GM10266 (cell line): ENCODE data around the gene ATG7.
"Not testable (repeated sequence)": the region's sequence is repeated elsewhere in the genome, so short reads cannot be mapped to it uniquely, and the experiment has no call there.

Source experiments
- DNase-seq: peaks from one replicate; pipeline ENCODE4 v3.0.0; 2012; ENCODE audit errors: extremely low spot score
- CTCF ChIP-seq: IDR thresholded peaks from 2 replicates; pipeline ENCODE4 v1.5.1; 2012; ENCODE audit warnings: mild to moderate bottlenecking, low read depth; ENCODE audit not compliant: control insufficient read depth, insufficient read depth; ENCODE audit errors: missing control alignments

ATG7 gene

GRCh38 chr3:11335056-11335608 lies 62.9 kb downstream of the ATG7 start:
- DNase-seq: peak; percentile 43
- peak; percentile 66 for TF ChIP-seq CTCF

- DNase-seq: no peak
- TF ChIP-seq CTCF: no peak
These were observed 67.3 kb downstream of the ATG7 start for GRCh38 chr3:11339541-11339940.

GRCh38 chr3:11346416-11346815 lies 74.2 kb downstream of the ATG7 start:
- DNase-seq: no peak
- no peak for TF ChIP-seq CTCF

GRCh38 chr3:11348877-11349276 lies 76.7 kb downstream of the ATG7 start:
- not testable (repeated sequence) for DNase-seq

- no peak for TF ChIP-seq CTCF
- no peak for DNase-seq
These were observed 77.2 kb downstream of the ATG7 start for GRCh38 chr3:11349446-11349845.

GRCh38 chr3:11350374-11350773 lies 78.2 kb downstream of the ATG7 start:
- DNase-seq: no peak
- TF ChIP-seq CTCF: no peak

GRCh38 chr3:11351451-11351850 lies 79.3 kb downstream of the ATG7 start:
- DNase-seq: no peak

More at GRCh38 chr3:11351451-11351850, 79.3 kb downstream of the ATG7 start:
- no peak for TF ChIP-seq CTCF
